K562 (cell line): ENCODE results near the gene ZNF544. TPM values are rescaled to one million over a fixed set of nuclear protein-coding genes. Genes with fewer than 3 reads are reported as not detected.

Source experiments
- DDX20 ChIP-seq: fragments of 450-650 bp; IDR thresholded peaks from 2 replicates; pipeline ENCODE4 v1.6.1; 2016; ENCODE audit warnings: missing genetic modification characterization, low read depth, mild to moderate bottlenecking, missing compliant biosample characterization, moderate library complexity
- MEIS2 ChIP-seq: fragments of 450-650 bp; IDR thresholded peaks from 2 replicates; pipeline ENCODE4 v1.6.1; 2014; ENCODE audit warnings: mild to moderate bottlenecking; ENCODE audit not compliant: partially characterized antibody
- NCOA6 ChIP-seq: fragments of 450-650 bp; IDR thresholded peaks from 2 replicates; pipeline ENCODE4 v1.6.1; 2017; ENCODE audit warnings: mild to moderate bottlenecking
- POLR2AphosphoS2 ChIP-seq: IDR thresholded peaks from 2 replicates; pipeline ENCODE4 v1.6.1; 2012; ENCODE audit warnings: low read length, improper control_type of control experiment
- POLR2G ChIP-seq: fragments of 200-400 bp; formaldehyde crosslinking; IDR thresholded peaks from 2 replicates; pipeline ENCODE4 v1.6.1; 2017; ENCODE audit warnings: low read depth, mild to moderate bottlenecking, antibody characterized with exemption, low read length, moderate library complexity
- RBBP5 ChIP-seq: fragments of 200-600 bp; sonication (generic); IDR thresholded peaks from 2 replicates; pipeline ENCODE4 v1.6.1; 2012; ENCODE audit warnings: borderline replicate concordance, mild to moderate bottlenecking, low read length, control low read depth, inconsistent platforms; ENCODE audit not compliant: insufficient read depth, poor library complexity, severe bottlenecking
- RBFOX2 ChIP-seq: fragments of 200-400 bp; formaldehyde crosslinking; IDR thresholded peaks from 2 replicates; pipeline ENCODE4 v1.6.1; 2017; ENCODE audit warnings: low read depth, mild to moderate bottlenecking, low read length, moderate library complexity
- RBM22 ChIP-seq: fragments of 200-400 bp; formaldehyde crosslinking; IDR thresholded peaks from 2 replicates; pipeline ENCODE4 v1.6.1; 2018; ENCODE audit warnings: low read length, low read depth; ENCODE audit not compliant: poor library complexity, severe bottlenecking
- TEAD2 ChIP-seq: fragments of 450-650 bp; IDR thresholded peaks from 2 replicates; pipeline ENCODE4 v1.6.1; 2016; ENCODE audit warnings: missing genetic modification characterization, control low read depth, missing compliant biosample characterization
- ZFP1 ChIP-seq: fragments of 450-650 bp; formaldehyde crosslinking; IDR thresholded peaks from 2 replicates; pipeline ENCODE4 v1.4.0; 2020; ENCODE audit warnings: mild to moderate bottlenecking, mixed read lengths
- ZNF121 ChIP-seq: sonication (generic); formaldehyde crosslinking; conservative IDR thresholded peaks from 2 replicates; pipeline ENCODE4 v1.8.0; 2022; ENCODE audit warnings: missing genetic modification reagents
- ZNF696 ChIP-seq: fragments of 250-450 bp; sonication (Bioruptor Pico); conservative IDR thresholded peaks from 2 replicates; pipeline ENCODE4 v1.4.0; 2020; ENCODE audit warnings: mild to moderate bottlenecking, moderate library complexity
- polyA plus RNA-seq, 8 experiments: library from polyadenylated mRNA; depleted of rRNA in 4 of 8; stranded (reverse) in 5 of 8; unstranded in 3 of 8; fragments of >200 nt; fragmentation: Nextera tagmentation in 2 of 8; fragmentation: Illumina TruSeq in 1 of 8; extraction: Ambion mirVana in 2 of 8; extraction: Trizol in 1 of 8; gene quantifications; 2 replicates each; pipeline versions ENCODE4 v1.2.1 to v1.2.3, GENCODE V29; 2011 to 2014; ENCODE audit warnings: inconsistent platforms in 1 of 8, missing spikeins in 1 of 8
- total RNA-seq, 7 experiments: library from RNA; depleted of rRNA in 6 of 7; stranded (reverse); fragments of >200 nt in 6 of 7; fragmentation: Illumina TruSeq in 2 of 7; extraction: Trizol in 2 of 7; gene quantifications; 2 replicates each; pipeline versions ENCODE4 v1.2.1 to v1.2.3, GENCODE V29; 2011 to 2021; ENCODE audit warnings: low replicate concordance in 1 of 7
- TF ChIP-seq, protein P1 (sequence below): fragments of 250-450 bp; sonication (Bioruptor Pico); IDR thresholded peaks from 2 replicates; pipeline ENCODE4 v1.5.0; 2021; ENCODE audit warnings: mild to moderate bottlenecking, borderline replicate concordance
- TF ChIP-seq, protein P2 (sequence below): IDR thresholded peaks from 3 replicates; pipeline ENCODE4 v1.6.1; 2011; ENCODE audit warnings: borderline replicate concordance, mild to moderate bottlenecking; ENCODE audit not compliant: insufficient read length, insufficient read depth

The ZNF544 gene
- total and polyA plus RNA-seq, 9 of the 15 experiments (the other 6 are each of a cell fraction or from before 2014, with no cell fraction given): 23.6 to 59.0 (median 41.4) TPM

- TF ChIP-seq RBFOX2 (peak; percentile 47), RBBP5 (no peak), ZNF121 (CRISPR knock-in tag) (no peak), POLR2AphosphoS2 (no peak), NCOA6 (no peak), DDX20 (tag) (no peak), RBM22 (peak; percentile 61), MEIS2 (no peak), POLR2G (peak; percentile 66), ZNF696 (CRISPR knock-in tag) (no peak), ZFP1 (no peak), TEAD2 (tag) (no peak)
- TF ChIP-seq, protein P1, sequence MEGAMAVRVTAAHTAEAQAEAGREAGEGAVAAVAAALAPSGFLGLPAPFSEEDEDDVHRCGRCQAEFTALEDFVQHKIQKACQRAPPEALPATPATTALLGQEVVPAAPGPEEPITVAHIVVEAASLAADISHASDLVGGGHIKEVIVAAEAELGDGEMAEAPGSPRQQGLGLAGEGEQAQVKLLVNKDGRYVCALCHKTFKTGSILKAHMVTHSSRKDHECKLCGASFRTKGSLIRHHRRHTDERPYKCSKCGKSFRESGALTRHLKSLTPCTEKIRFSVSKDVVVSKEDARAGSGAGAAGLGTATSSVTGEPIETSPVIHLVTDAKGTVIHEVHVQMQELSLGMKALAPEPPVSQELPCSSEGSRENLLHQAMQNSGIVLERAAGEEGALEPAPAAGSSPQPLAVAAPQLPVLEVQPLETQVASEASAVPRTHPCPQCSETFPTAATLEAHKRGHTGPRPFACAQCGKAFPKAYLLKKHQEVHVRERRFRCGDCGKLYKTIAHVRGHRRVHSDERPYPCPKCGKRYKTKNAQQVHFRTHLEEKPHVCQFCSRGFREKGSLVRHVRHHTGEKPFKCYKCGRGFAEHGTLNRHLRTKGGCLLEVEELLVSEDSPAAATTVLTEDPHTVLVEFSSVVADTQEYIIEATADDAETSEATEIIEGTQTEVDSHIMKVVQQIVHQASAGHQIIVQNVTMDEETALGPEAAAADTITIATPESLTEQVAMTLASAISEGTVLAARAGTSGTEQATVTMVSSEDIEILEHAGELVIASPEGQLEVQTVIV: no peak
- TF ChIP-seq, protein P2, sequence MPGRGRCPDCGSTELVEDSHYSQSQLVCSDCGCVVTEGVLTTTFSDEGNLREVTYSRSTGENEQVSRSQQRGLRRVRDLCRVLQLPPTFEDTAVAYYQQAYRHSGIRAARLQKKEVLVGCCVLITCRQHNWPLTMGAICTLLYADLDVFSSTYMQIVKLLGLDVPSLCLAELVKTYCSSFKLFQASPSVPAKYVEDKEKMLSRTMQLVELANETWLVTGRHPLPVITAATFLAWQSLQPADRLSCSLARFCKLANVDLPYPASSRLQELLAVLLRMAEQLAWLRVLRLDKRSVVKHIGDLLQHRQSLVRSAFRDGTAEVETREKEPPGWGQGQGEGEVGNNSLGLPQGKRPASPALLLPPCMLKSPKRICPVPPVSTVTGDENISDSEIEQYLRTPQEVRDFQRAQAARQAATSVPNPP: no peak
These were observed 19.1 kb upstream of the ZNF544 start (continued) for GRCh38 chr19:58209577-58209976.
